Trophoblast cell (in vitro differentiated cells and primary cell): ENCODE data around the gene PIAS1.

Experiments used
- DNase-seq, 2 donors: peaks; one replicate each; pipeline ENCODE4 v3.0.0-alpha.2; 2016
- H2AFZ ChIP-seq: 2 replicates; pipeline ENCODE4 v1.6.1; 2013; ENCODE audit warnings: low read length, moderate library complexity, mild to moderate bottlenecking; ENCODE audit not compliant: insufficient read depth, poor library complexity
- H2AK5ac ChIP-seq: 2 replicates; pipeline ENCODE4 v1.6.1; 2013; ENCODE audit warnings: mild to moderate bottlenecking, low read length
- H2BK120ac ChIP-seq: 2 replicates; pipeline ENCODE4 v1.6.1; 2013; ENCODE audit warnings: low read length, mild to moderate bottlenecking, moderate library complexity; ENCODE audit not compliant: insufficient read depth, poor library complexity
- H2BK12ac ChIP-seq: 2 replicates; pipeline ENCODE4 v1.6.1; 2013; ENCODE audit warnings: mild to moderate bottlenecking, low read length, moderate library complexity
- H2BK5ac ChIP-seq: 2 replicates; pipeline ENCODE4 v1.6.1; 2013; ENCODE audit warnings: low read length, low read depth, moderate library complexity, mild to moderate bottlenecking; ENCODE audit not compliant: poor library complexity
- H3K14ac ChIP-seq: 2 replicates; pipeline ENCODE4 v1.6.1; 2013; ENCODE audit warnings: mild to moderate bottlenecking, low read length
- H3K18ac ChIP-seq: 2 replicates; pipeline ENCODE4 v1.6.1; 2013; ENCODE audit warnings: mild to moderate bottlenecking, low read length
- H3K23ac ChIP-seq: 2 replicates; pipeline ENCODE4 v1.6.1; 2013; ENCODE audit warnings: low read length
- H3K27ac ChIP-seq: 2 replicates; pipeline ENCODE4 v1.5.1; 2013; ENCODE audit warnings: low read depth, mild to moderate bottlenecking, inconsistent platforms, low read length, moderate library complexity
- H3K27me3 ChIP-seq: 2 replicates; pipeline ENCODE4 v1.6.1; 2013; ENCODE audit warnings: inconsistent platforms, mild to moderate bottlenecking, low read length, moderate library complexity; ENCODE audit not compliant: insufficient read depth
- H3K36me3 ChIP-seq, 2 experiments: 1 replicate in 1 of 2; 2 replicates in 1 of 2; pipeline ENCODE4 v1.6.1; 2013; ENCODE audit warnings: low read length in 2 of 2, mild to moderate bottlenecking in 2 of 2, moderate library complexity in 1 of 2; ENCODE audit not compliant: insufficient read depth in 2 of 2, control insufficient read depth in 1 of 2
- H3K4ac ChIP-seq: 2 replicates; pipeline ENCODE4 v1.6.1; 2013; ENCODE audit warnings: low read depth, mild to moderate bottlenecking, low read length, moderate library complexity
- H3K4me1 ChIP-seq, 2 experiments: 1 replicate in 1 of 2; 2 replicates in 1 of 2; pipeline ENCODE4 v1.6.1; 2013; ENCODE audit warnings: low read length in 2 of 2, mild to moderate bottlenecking in 2 of 2, moderate library complexity in 1 of 2; ENCODE audit not compliant: insufficient read depth in 2 of 2, control insufficient read depth in 1 of 2
- H3K4me2 ChIP-seq: 2 replicates; pipeline ENCODE4 v1.6.1; 2013; ENCODE audit warnings: inconsistent platforms, mild to moderate bottlenecking, low read length, moderate library complexity
- H3K4me3 ChIP-seq: 2 replicates; pipeline ENCODE4 v1.5.1; 2013; ENCODE audit warnings: mild to moderate bottlenecking, low read depth, low read length, inconsistent platforms
- H3K79me1 ChIP-seq: one replicate; pipeline ENCODE4 v1.6.1; 2013; ENCODE audit warnings: low read length
- H3K79me2 ChIP-seq: 2 replicates; pipeline ENCODE4 v1.6.1; 2013; ENCODE audit warnings: low read length, mild to moderate bottlenecking; ENCODE audit not compliant: control insufficient read depth, insufficient read depth, poor library complexity
- H3K9ac ChIP-seq: 2 replicates; pipeline ENCODE4 v1.6.1; 2013; ENCODE audit warnings: mild to moderate bottlenecking, low read length
- H3K9me3 ChIP-seq: 2 replicates; pipeline ENCODE4 v1.6.1; 2013; ENCODE audit warnings: low read depth, mild to moderate bottlenecking, control low read depth, inconsistent platforms, low read length; ENCODE audit not compliant: insufficient read depth
- H4K12ac ChIP-seq: 2 replicates; pipeline ENCODE4 v1.6.1; 2013; ENCODE audit warnings: low read depth, mild to moderate bottlenecking, low read length, moderate library complexity
- H4K8ac ChIP-seq: 2 replicates; pipeline ENCODE4 v1.6.1; 2013; ENCODE audit warnings: low read depth, mild to moderate bottlenecking, low read length, moderate library complexity
- H4K91ac ChIP-seq: one replicate; pipeline ENCODE4 v1.6.1; 2013; ENCODE audit warnings: low read depth, mild to moderate bottlenecking, low read length, moderate library complexity
- WGBS: extraction: QIAGEN DNeasy Blood & Tissue Kit; methylation state at CpG from one replicate; pipeline ENCODE4 v1.1.7; 2013; ENCODE audit warnings: missing lambda C conversion rate; ENCODE audit not compliant: insufficient read length, insufficient coverage; ENCODE audit errors: extremely low coverage; 5-methylcytosine and 5-hydroxymethylcytosine counted together

The PIAS1 gene

GRCh38 chr15:68091743-68092142 is 37.6 kb downstream of the PIAS1 start:
- Histone ChIP-seq H3K36me3 (peaks cover 2 to 3% of the 10 kb centered on the region in 2 experiments), H2AK5ac (no peak overlapping the region), H3K18ac (no peak overlapping the region), H2BK12ac (no peak overlapping the region), H3K23ac (no peak overlapping the region), H3K27ac (no peak overlapping the region), H2BK5ac (no peak overlapping the region), H3K79me1 (no peaks in the 10 kb centered on the region), H2AFZ (no peak overlapping the region), H3K79me2 (no peaks in the 10 kb centered on the region), H4K12ac (no peak overlapping the region), H4K8ac (no peak overlapping the region), H4K91ac (no peak overlapping the region), H2BK120ac (no peak overlapping the region), H3K4me3 (no peak overlapping the region), H3K4ac (no peak overlapping the region), H3K14ac (no peak overlapping the region), H3K4me2 (no peak overlapping the region), H3K9me3 (no peaks in the 10 kb centered on the region), H3K9ac (no peak overlapping the region), H3K27me3 (no peaks in the 10 kb centered on the region), H3K4me1 (no peaks in the 10 kb centered on the region)
- no CpG with 5 or more reads among the region's 3 CpGs for WGBS
- DNase-seq = no peak

- no CpG with 5 or more reads among the region's 1 CpG for WGBS
- H3K23ac ChIP-seq = no peak overlapping the region
Observed at GRCh38 chr15:68096099-68096498, 42.0 kb downstream of the PIAS1 start.

GRCh38 chr15:68097029-68097428 is 42.9 kb downstream of the PIAS1 start:
- no peak for DNase-seq
- H3K27ac ChIP-seq = no peak overlapping the region
- peaks cover 3% of the 10 kb centered on the region in 2 experiments for H3K36me3 ChIP-seq
- H2AFZ ChIP-seq = no peak overlapping the region
- no peak overlapping the region for H3K18ac ChIP-seq
- no peak overlapping the region for H3K4ac ChIP-seq
- no peak overlapping the region for H3K4me2 ChIP-seq
- H3K79me2 ChIP-seq = peaks cover 1% of the 10 kb centered on the region
- H3K9me3 ChIP-seq = no peaks in the 10 kb centered on the region
- H3K79me1 ChIP-seq = no peaks in the 10 kb centered on the region
- no peaks in the 10 kb centered on the region for H3K4me1 ChIP-seq
- H3K4me3 ChIP-seq = no peak overlapping the region
- H2AK5ac ChIP-seq = no peak overlapping the region
- H2BK120ac ChIP-seq = no peak overlapping the region
- H4K12ac ChIP-seq = no peak overlapping the region
- no peak overlapping the region for H3K23ac ChIP-seq
- H3K27me3 ChIP-seq = no peaks in the 10 kb centered on the region
- no peak overlapping the region for H2BK5ac ChIP-seq
- H4K91ac ChIP-seq = no peak overlapping the region
- H2BK12ac ChIP-seq = no peak overlapping the region
- no peak overlapping the region for H3K9ac ChIP-seq
- no peak overlapping the region for H4K8ac ChIP-seq
- no peak overlapping the region for H3K14ac ChIP-seq

More at GRCh38 chr15:68096099-68096498, 42.0 kb downstream of the PIAS1 start:
- Histone ChIP-seq H4K91ac (no peak overlapping the region), H3K79me2 (peaks cover 1% of the 10 kb centered on the region), H3K4ac (no peak overlapping the region), H2BK120ac (no peak overlapping the region), H4K8ac (no peak overlapping the region), H3K9me3 (no peaks in the 10 kb centered on the region), H3K36me3 (peaks cover 3% of the 10 kb centered on the region in 2 experiments), H2BK12ac (no peak overlapping the region), H3K4me2 (no peak overlapping the region), H3K4me1 (no peaks in the 10 kb centered on the region), H3K4me3 (no peak overlapping the region), H2AK5ac (no peak overlapping the region), H3K79me1 (no peaks in the 10 kb centered on the region), H3K27ac (no peak overlapping the region), H4K12ac (no peak overlapping the region), H3K27me3 (no peaks in the 10 kb centered on the region), H2BK5ac (no peak overlapping the region), H3K18ac (no peak overlapping the region), H2AFZ (no peak overlapping the region), H3K14ac (no peak overlapping the region), H3K9ac (no peak overlapping the region)
- no peak for DNase-seq

- H2AFZ ChIP-seq = no peak overlapping the region
- no CpG with 5 or more reads among the region's 1 CpG for WGBS
Observed at GRCh38 chr15:68098465-68098864, 44.4 kb downstream of the PIAS1 start.

More at GRCh38 chr15:68098465-68098864, 44.4 kb downstream of the PIAS1 start:
- Histone ChIP-seq H3K9ac (no peak overlapping the region), H2BK5ac (no peak overlapping the region), H3K14ac (no peak overlapping the region), H3K18ac (no peak overlapping the region), H3K79me2 (peaks cover 1% of the 10 kb centered on the region), H3K4me1 (no peaks in the 10 kb centered on the region), H3K27ac (no peak overlapping the region), H3K27me3 (no peaks in the 10 kb centered on the region), H3K4ac (no peak overlapping the region), H4K8ac (no peak overlapping the region), H3K9me3 (no peaks in the 10 kb centered on the region), H2BK120ac (no peak overlapping the region), H3K4me2 (no peak overlapping the region), H3K36me3 (peaks cover 0 to 5% of the 10 kb centered on the region in 2 experiments), H3K79me1 (no peaks in the 10 kb centered on the region), H4K12ac (no peak overlapping the region), H3K4me3 (no peak overlapping the region), H2BK12ac (no peak overlapping the region), H3K23ac (no peak overlapping the region), H4K91ac (no peak overlapping the region), H2AK5ac (no peak overlapping the region)
- DNase-seq = no peak
